ENCODE data around the gene SLC35F4.
"Not testable (repeated sequence)": the region's sequence is repeated elsewhere in the genome, so short reads cannot be mapped to it uniquely, and the experiment has no call there.

The SLC35F4 gene

DNA sequence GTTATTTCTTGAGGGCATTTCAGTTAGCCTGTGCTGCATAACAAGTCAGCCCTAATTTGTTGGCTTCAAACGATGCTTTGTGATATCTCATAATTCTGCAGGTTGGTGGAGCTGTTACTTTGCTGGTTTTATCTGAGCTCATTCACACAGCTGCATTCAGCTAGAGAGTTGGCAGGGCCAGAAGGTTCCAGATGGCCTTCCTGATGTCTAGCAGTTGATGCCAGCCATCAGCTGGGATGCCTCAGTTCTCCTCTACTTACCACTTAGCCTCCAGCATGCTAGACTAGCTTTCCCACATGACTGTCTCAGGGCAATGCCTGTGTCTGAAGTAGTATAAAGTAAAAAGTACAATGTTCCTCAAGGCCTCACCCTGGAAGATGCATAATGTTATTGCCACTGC is 130.6 kb downstream of the SLC35F4 start:
- Mint-ChIP-seq H3K9me3 (no peaks in the 10 kb centered on the region), H3K36me3 (no peaks in the 10 kb centered on the region), H3K4me1 (no peaks in the 10 kb centered on the region), H3K27me3 (no peaks in the 10 kb centered on the region), H3K4me3 (no peak overlapping the region), H3K27ac (no peak overlapping the region)
- ATAC-seq, result no peak

GRCh38 chr14:57732463-57733285 is 133.2 kb downstream of the SLC35F4 start:
- H3K9me3 Mint-ChIP-seq, result peaks cover 3% of the 10 kb centered on the region
- ATAC-seq, result no peak
- no peak overlapping the region for H3K4me3 Mint-ChIP-seq
- no peaks in the 10 kb centered on the region for H3K4me1 Mint-ChIP-seq
- no peaks in the 10 kb centered on the region for H3K27me3 Mint-ChIP-seq
- no peaks in the 10 kb centered on the region for H3K36me3 Mint-ChIP-seq
- H3K27ac Mint-ChIP-seq, result no peak overlapping the region

DNA sequence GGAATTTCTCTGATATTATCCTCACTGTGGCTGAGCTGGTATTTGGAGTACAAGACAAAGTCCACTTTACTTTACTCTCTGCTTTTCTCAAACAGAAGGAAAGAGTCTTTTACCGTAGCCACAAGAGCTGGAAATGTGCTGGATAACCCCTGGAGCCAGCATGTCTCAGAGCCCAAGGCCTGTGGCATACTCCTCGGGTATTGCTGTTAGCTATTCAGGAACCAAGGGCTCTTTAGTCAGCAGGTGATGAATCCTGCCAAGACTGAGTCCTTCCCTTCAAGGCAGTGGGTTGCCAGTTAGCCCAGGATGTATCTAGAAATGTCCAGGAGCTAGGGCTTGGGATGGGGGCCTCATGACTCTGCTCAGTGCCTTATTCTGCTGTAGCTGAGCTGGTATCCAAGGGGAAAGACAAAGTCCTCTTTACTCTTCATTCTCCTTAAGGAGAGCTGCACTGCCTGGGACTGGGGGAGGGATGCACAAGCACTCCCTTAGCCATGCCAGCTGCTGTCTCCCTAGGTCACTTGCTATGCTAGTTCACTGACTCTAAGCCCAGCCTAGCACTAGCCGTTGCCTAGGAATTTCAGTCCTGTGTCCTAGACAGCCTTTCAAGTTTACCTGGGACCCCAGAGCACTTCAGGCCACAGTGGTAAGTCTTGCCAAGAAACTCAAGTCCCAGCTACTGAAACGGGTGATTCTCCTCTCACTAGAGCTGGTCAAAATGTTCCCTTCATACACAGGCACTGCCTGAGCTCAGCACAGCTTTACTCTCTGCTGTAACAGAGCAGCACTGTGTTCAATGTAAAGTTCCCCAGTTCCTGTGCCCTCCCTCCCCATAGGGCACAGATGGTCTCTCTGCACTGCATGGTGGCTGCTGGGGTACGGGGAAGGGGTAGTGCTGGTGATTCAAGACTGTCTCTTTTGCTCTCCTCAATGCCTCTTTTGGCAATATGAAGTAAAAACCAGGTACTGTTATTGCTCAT is 136.4 kb downstream of the SLC35F4 start:
- Mint-ChIP-seq H3K9me3 (peaks cover 3% of the 10 kb centered on the region), H3K4me1 (no peaks in the 10 kb centered on the region), H3K27ac (no peak overlapping the region), H3K36me3 (no peaks in the 10 kb centered on the region), H3K4me3 (no peak overlapping the region), H3K27me3 (no peaks in the 10 kb centered on the region)
- peak; percentile 12 for ATAC-seq

GRCh38 chr14:57725399-57726077 is 140.4 kb downstream of the SLC35F4 start:
- Mint-ChIP-seq H3K9me3 (peaks cover 6% of the 10 kb centered on the region), H3K36me3 (no peaks in the 10 kb centered on the region), H3K27me3 (no peaks in the 10 kb centered on the region), H3K4me3 (no peak overlapping the region), H3K4me1 (no peaks in the 10 kb centered on the region), H3K27ac (no peak overlapping the region)
- ATAC-seq, result no peak

- H3K4me1 Mint-ChIP-seq, H3K36me3 Mint-ChIP-seq, H3K4me3 Mint-ChIP-seq, H3K27ac Mint-ChIP-seq, H3K27me3 Mint-ChIP-seq, ATAC-seq, H3K9me3 Mint-ChIP-seq: not testable (repeated sequence)
Measured at GRCh38 chr14:57722141-57722540, 143.8 kb downstream of the SLC35F4 start.

DNA sequence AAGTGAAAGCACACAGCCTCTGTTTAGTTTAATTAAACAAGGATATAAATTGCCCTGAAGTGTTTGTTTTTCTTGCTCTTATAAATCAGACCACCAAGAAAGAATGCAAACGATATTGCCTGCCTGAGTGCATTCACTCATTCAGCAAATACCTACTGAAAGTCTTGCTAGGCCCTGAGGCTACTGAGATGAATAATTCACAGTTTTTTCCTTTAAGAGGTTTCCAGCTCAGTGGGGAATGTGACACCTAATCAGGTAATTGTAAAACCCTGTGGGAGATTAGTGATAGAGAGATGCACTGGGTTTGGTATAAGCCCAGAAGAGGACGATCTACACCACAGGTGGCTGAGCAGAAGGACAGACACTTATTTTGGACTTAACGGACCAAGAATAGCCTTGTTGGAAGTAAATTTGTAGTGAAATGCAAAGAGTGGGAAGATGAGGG is 151.4 kb downstream of the SLC35F4 start:
- Mint-ChIP-seq H3K4me3 (no peak overlapping the region), H3K27ac (no peak overlapping the region), H3K27me3 (no peaks in the 10 kb centered on the region), H3K9me3 (peaks cover 6% of the 10 kb centered on the region), H3K36me3 (no peaks in the 10 kb centered on the region), H3K4me1 (no peaks in the 10 kb centered on the region)
- ATAC-seq, result no peak

- Mint-ChIP-seq H3K4me3 (no peak overlapping the region), H3K9me3 (peaks cover 11% of the 10 kb centered on the region), H3K4me1 (no peaks in the 10 kb centered on the region), H3K27me3 (no peaks in the 10 kb centered on the region), H3K36me3 (no peaks in the 10 kb centered on the region), H3K27ac (no peak overlapping the region)
- ATAC-seq, result no peak
Measured at GRCh38 chr14:57712698-57713097, 153.2 kb downstream of the SLC35F4 start.

DNA sequence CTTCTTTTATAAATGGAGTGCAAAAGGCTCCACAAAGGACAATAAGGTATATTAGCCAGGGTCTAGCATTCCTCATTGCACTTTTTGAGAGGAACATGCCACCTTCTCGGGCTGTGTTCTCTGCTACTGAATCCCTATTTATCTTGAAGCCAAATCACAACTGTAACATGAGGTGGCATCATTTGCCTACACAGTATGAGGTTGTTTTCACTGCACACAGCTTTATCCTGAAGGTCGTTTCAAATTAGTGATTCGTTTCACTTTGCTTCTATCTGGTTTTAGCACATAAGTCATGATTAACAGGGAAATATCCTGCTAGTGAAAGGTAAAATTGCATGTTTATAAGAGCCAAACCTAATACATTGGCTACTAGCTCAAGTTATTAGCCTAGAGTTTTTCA is 153.8 kb downstream of the SLC35F4 start:
- no peak for ATAC-seq
- Mint-ChIP-seq H3K9me3 (peaks cover 11% of the 10 kb centered on the region), H3K36me3 (no peaks in the 10 kb centered on the region), H3K4me3 (no peak overlapping the region), H3K27me3 (no peaks in the 10 kb centered on the region), H3K4me1 (no peaks in the 10 kb centered on the region), H3K27ac (no peak overlapping the region)

DNA sequence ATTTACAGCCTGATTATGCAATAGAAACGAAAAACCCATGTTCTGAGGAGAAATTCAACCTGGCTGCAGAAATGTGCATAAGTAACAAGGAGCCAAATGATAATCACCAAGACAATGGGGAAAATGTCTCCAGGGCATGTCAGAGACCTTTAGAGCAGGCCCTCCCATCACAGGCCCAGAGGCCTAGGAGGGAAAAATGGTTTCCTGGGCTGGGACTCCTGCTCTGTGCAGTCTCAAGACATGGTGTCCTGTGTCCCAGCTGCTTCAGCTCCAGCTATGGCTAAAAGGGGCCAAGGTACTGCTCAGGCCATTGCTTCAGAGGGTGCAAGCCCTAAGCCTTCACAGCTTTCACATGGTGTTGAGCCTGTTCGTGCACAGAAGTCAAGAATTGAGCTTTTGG is 156.0 kb downstream of the SLC35F4 start:
- Mint-ChIP-seq H3K4me3 (no peak overlapping the region), H3K27me3 (no peaks in the 10 kb centered on the region), H3K36me3 (no peaks in the 10 kb centered on the region), H3K27ac (no peak overlapping the region), H3K9me3 (peaks cover 11% of the 10 kb centered on the region), H3K4me1 (no peaks in the 10 kb centered on the region)
- no peak for ATAC-seq

DNA sequence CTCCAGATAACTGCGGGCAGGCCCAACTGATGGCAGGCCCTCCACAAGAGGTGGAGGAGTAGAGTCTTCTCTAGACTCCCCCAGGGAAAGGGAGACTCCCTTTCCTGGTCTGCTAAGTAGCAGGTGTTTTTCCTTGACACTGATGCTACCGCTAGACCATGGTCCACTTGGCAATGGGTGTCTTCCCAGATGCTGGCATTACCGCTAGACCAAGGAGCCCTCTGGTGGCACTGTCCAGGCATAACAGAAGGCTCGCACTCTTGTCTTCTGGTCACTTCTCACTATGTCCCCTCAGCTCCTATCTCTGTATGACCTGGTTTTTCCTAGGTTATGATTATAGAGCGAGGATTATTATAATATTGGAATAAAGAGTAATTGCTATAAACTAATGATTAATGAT is 156.8 kb downstream of the SLC35F4 start:
- H3K27ac Mint-ChIP-seq, H3K4me3 Mint-ChIP-seq, H3K4me1 Mint-ChIP-seq, H3K36me3 Mint-ChIP-seq, H3K27me3 Mint-ChIP-seq, ATAC-seq: not testable (repeated sequence)
- H3K9me3 Mint-ChIP-seq, result peaks cover 11% of the 10 kb centered on the region

DNA sequence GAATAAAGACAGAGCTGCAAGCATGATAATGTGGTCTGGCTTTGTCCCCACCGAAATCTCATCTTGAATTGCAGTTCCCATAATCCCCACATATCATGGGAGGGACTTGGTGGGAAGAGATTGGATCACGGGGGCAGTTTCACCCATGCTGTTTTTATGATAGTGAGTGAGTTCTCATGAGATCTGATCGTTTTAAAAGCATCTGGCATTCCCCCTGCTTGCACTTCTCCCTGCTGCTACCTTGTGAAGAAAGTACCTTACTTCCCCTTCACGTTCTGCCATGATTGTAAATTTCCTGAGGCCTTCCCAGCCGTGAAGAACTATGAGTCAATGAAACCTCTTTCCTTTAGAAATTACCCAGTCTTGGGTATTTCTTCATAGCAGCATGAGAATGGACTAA is 158.7 kb downstream of the SLC35F4 start:
- Mint-ChIP-seq H3K4me1 (no peaks in the 10 kb centered on the region), H3K4me3 (no peak overlapping the region), H3K27ac (no peak overlapping the region), H3K36me3 (no peaks in the 10 kb centered on the region), H3K27me3 (no peaks in the 10 kb centered on the region), H3K9me3 (peaks cover 11% of the 10 kb centered on the region)
- no peak for ATAC-seq

DNA sequence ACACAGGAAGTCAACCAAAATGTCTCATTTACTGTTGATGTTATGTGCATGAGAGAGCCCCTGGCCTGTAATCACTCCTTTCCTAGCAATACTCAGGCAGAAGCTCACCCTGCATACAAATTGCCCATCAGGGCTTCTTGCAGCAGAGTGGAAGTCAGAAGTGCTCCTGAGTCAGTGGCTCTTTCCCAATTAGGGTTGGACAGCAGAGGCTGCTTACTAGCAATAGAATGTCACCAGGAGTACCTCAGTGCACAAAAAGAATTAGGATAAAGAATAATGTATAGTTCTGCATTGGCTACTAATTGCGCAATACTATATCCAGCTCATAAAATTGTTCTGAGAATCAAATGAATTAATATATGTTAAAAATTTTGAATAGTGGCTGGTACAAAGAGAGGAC is 161.1 kb downstream of the SLC35F4 start:
- no peaks in the 10 kb centered on the region for H3K4me1 Mint-ChIP-seq
- H3K4me3 Mint-ChIP-seq, result no peak overlapping the region
- no peaks in the 10 kb centered on the region for H3K27me3 Mint-ChIP-seq
- no peaks in the 10 kb centered on the region for H3K36me3 Mint-ChIP-seq
- ATAC-seq, result no peak
- H3K9me3 Mint-ChIP-seq, result peaks cover 9% of the 10 kb centered on the region
- no peak overlapping the region for H3K27ac Mint-ChIP-seq

DNA sequence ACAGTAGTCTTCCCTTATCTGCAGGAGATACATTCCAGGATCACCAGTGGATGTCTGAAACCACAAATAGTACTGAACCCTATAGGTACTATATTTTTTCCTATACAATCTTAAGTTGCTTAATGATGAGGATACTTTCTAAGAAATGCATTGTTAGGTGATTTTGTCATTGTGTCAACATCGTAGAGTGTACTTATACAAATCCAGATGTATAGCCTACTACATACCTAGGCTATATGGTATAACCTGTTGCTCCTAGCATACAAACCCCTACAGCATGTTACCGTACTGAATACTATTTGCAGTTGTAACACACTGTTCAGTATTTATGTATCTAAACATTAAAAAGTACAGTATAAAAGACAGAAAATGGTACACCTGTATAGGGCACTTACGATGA is 165.9 kb downstream of the SLC35F4 start:
- H3K36me3 Mint-ChIP-seq, result no peaks in the 10 kb centered on the region
- ATAC-seq, result no peak
- H3K4me1 Mint-ChIP-seq, result no peaks in the 10 kb centered on the region

GRCh38 chr14:57692671-57693070 is 173.2 kb downstream of the SLC35F4 start:
- ATAC-seq, result no peak
- H3K4me1 Mint-ChIP-seq, result no peaks in the 10 kb centered on the region
- no peaks in the 10 kb centered on the region for H3K27me3 Mint-ChIP-seq
- H3K9me3 Mint-ChIP-seq, result no peaks in the 10 kb centered on the region
- no peak overlapping the region for H3K27ac Mint-ChIP-seq
- no peaks in the 10 kb centered on the region for H3K36me3 Mint-ChIP-seq
- H3K4me3 Mint-ChIP-seq, result no peak overlapping the region

More for the DNA sequence above, 165.9 kb downstream of the SLC35F4 start:
- no peak overlapping the region for H3K27ac Mint-ChIP-seq
- no peaks in the 10 kb centered on the region for H3K9me3 Mint-ChIP-seq
- H3K4me3 Mint-ChIP-seq, result no peak overlapping the region
- no peaks in the 10 kb centered on the region for H3K27me3 Mint-ChIP-seq

DNA sequence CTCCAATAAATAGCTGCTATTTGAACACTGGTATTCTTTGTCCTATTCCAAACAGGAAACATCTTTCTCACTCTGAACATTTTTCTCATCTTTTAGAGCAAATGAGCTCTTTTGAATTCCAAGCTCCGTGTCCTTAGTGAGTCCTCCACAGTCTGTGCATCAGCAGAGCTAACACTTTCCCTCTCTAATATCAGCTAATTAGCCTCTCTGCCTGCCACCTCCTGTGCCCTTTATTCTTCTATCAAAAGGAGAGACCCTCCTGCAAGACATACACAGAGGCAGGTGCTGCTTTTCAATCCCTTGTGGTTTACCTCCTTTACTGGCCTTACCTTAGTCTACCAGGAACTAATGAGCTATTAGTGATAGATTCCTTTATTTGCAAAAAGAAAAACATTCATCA is 178.5 kb downstream of the SLC35F4 start:
- no peaks in the 10 kb centered on the region for H3K9me3 Mint-ChIP-seq
- ATAC-seq, result no peak
- no peaks in the 10 kb centered on the region for H3K36me3 Mint-ChIP-seq
- H3K27me3 Mint-ChIP-seq, result no peaks in the 10 kb centered on the region
- no peaks in the 10 kb centered on the region for H3K4me1 Mint-ChIP-seq
- no peak overlapping the region for H3K27ac Mint-ChIP-seq
- no peak overlapping the region for H3K4me3 Mint-ChIP-seq
